ENCODE data around the gene TBX1. TPM values are rescaled to one million over a fixed set of nuclear protein-coding genes. Genes with fewer than 3 reads are reported as not detected.
A peak's percentile ranks its signal among the peaks of the same experiment; 100 is the strongest.

Gene TBX1
- total RNA-seq, 2 donors from 2014 or later: 0.24 TPM; not detected in 1

- no peak for TF ChIP-seq CTCF (IDR thresholded peaks at IDR 0.05)
- peaks cover 0 to 66% of the 10 kb centered on the region in 2 donors for H3K4me1 ChIP-seq
- no peak overlapping the region for H3K4me3 ChIP-seq
- no peak for DNase-seq (ENCODE audit: low spot score)
- no peaks in the 10 kb centered on the region for H3K9me3 ChIP-seq
- H3K27ac ChIP-seq: peak overlapping the region; percentile 91 to 96
- H3K36me3 ChIP-seq: peaks cover 25% of the 10 kb centered on the region
- no peaks in the 10 kb centered on the region for H3K27me3 ChIP-seq
Measured at GRCh38 chr22:19721330-19722177, 39.0 kb upstream of the TBX1 start.

- H3K27ac ChIP-seq: peak overlapping the region; percentile 71 to 91
- H3K4me1 ChIP-seq: peaks cover 0 to 62% of the 10 kb centered on the region in 2 donors
- no peaks in the 10 kb centered on the region for H3K27me3 ChIP-seq
- DNase-seq (ENCODE audit: low spot score): no peak
- H3K4me3 ChIP-seq: no peak overlapping the region
- TF ChIP-seq CTCF (IDR thresholded peaks at IDR 0.05): no peak
- H3K36me3 ChIP-seq: peaks cover 25% of the 10 kb centered on the region
- H3K9me3 ChIP-seq: no peaks in the 10 kb centered on the region
Measured at GRCh38 chr22:19722178-19722981, 38.2 kb upstream of the TBX1 start.

GRCh38 chr22:19722982-19723231 is 37.7 kb upstream of the TBX1 start:
- Histone ChIP-seq H3K4me3 (peak overlapping the region in 1 of 2 donors; percentile 43), H3K27me3 (no peaks in the 10 kb centered on the region), H3K36me3 (peaks cover 25% of the 10 kb centered on the region), H3K4me1 (peaks cover 0 to 57% of the 10 kb centered on the region in 2 donors), H3K9me3 (no peaks in the 10 kb centered on the region), H3K27ac (peak overlapping the region; percentile 71 to 91)
- DNase-seq (ENCODE audit: low spot score): no peak
- no peak for TF ChIP-seq CTCF (IDR thresholded peaks at IDR 0.05)

GRCh38 chr22:19723232-19723982 is 37.2 kb upstream of the TBX1 start, which contains the start of gene GP1BB:
TSS of gene GP1BB (plus strand) at chr22:19723539. CDS start at chr22:19723570, 31 bp downstream.
- H3K9me3 ChIP-seq: no peaks in the 10 kb centered on the region
- H3K4me1 ChIP-seq: peaks cover 0 to 54% of the 10 kb centered on the region in 2 donors
- no peaks in the 10 kb centered on the region for H3K27me3 ChIP-seq
- peak within 1 kb of the TSS; percentile 71 to 91 for H3K27ac ChIP-seq
- peaks cover 25% of the 10 kb centered on the region for H3K36me3 ChIP-seq
- no peak for TF ChIP-seq CTCF (IDR thresholded peaks at IDR 0.05)
- H3K4me3 ChIP-seq: peak within 1 kb of the TSS; percentile 23 to 43
- DNase-seq (ENCODE audit: low spot score): no peak

GRCh38 chr22:19723983-19724827 is 36.4 kb upstream of the TBX1 start:
- H3K4me1 ChIP-seq: peaks cover 0 to 47% of the 10 kb centered on the region in 2 donors
- H3K27me3 ChIP-seq: no peaks in the 10 kb centered on the region
- H3K27ac ChIP-seq: peak overlapping the region; percentile 71 to 91
- H3K9me3 ChIP-seq: no peaks in the 10 kb centered on the region
- H3K36me3 ChIP-seq: peaks cover 25% of the 10 kb centered on the region
- TF ChIP-seq CTCF (IDR thresholded peaks at IDR 0.05): no peak
- peak overlapping the region; percentile 23 to 43 for H3K4me3 ChIP-seq
- DNase-seq (ENCODE audit: low spot score): no peak
